A172 (cell line): Measurements from ENCODE around the gene ID2. TPM values are rescaled to one million over a fixed set of nuclear protein-coding genes. Genes with fewer than 3 reads are reported as not detected.

Experiments used
- DNase-seq: peaks from one replicate; pipeline ENCODE4 v3.0.0-alpha.2; 2015; ENCODE audit warnings: low spot score
- total RNA-seq: library from RNA; depleted of rRNA; stranded (reverse); fragments of >200 nt; shearing (Covaris generic); gene quantifications from 2 replicates; pipeline ENCODE4 v1.2.3, GENCODE V29; 2014

The ID2 gene
- total RNA-seq, 1 experiment from 2014 or later: 98.8 TPM

- no peak for DNase-seq
These were observed 33.2 kb upstream of the ID2 start for GRCh38 chr2:8648441-8649213.

- DNase-seq: no peak
These were observed 32.1 kb upstream of the ID2 start for GRCh38 chr2:8649718-8650117.

- DNase-seq: no peak
These were observed 31.6 kb upstream of the ID2 start for GRCh38 chr2:8650256-8650655.

- no peak for DNase-seq
These were observed 29.0 kb upstream of the ID2 start for GRCh38 chr2:8652774-8653426.

- DNase-seq: no peak
These were observed 28.4 kb upstream of the ID2 start for GRCh38 chr2:8653485-8653884.

GRCh38 chr2:8654041-8654440, 27.8 kb upstream of the ID2 start:
- no peak for DNase-seq

GRCh38 chr2:8654483-8654882, 27.4 kb upstream of the ID2 start:
- DNase-seq: no peak

GRCh38 chr2:8656160-8656641, 25.7 kb upstream of the ID2 start:
- no peak for DNase-seq

GRCh38 chr2:8656811-8657210, 25.0 kb upstream of the ID2 start:
- DNase-seq: no peak

GRCh38 chr2:8657423-8658062, 24.3 kb upstream of the ID2 start:
- DNase-seq: no peak

- no peak for DNase-seq
These were observed 23.6 kb upstream of the ID2 start for GRCh38 chr2:8658064-8658862.

- DNase-seq: no peak
These were observed 22.6 kb upstream of the ID2 start for GRCh38 chr2:8659092-8659734.

- DNase-seq: no peak
These were observed 21.9 kb upstream of the ID2 start for GRCh38 chr2:8659735-8660492.

- no peak for DNase-seq
These were observed 20.6 kb upstream of the ID2 start for GRCh38 chr2:8661235-8661634.

GRCh38 chr2:8661736-8662135, 20.1 kb upstream of the ID2 start:
- DNase-seq: no peak

GRCh38 chr2:8662239-8662879, 19.5 kb upstream of the ID2 start:
- DNase-seq: peak; percentile 90

GRCh38 chr2:8663997-8664396, 17.9 kb upstream of the ID2 start:
- DNase-seq: no peak

GRCh38 chr2:8666581-8666980, 15.3 kb upstream of the ID2 start:
- no peak for DNase-seq

GRCh38 chr2:8667896-8668512, 13.9 kb upstream of the ID2 start:
- DNase-seq: no peak
